IPS-20b (cell line): Measurements from ENCODE around the gene MYADM.

Source experiments
- H3K27ac ChIP-seq: one replicate; pipeline ENCODE4 v1.5.1; 2013; ENCODE audit warnings: low read length
- H3K27me3 ChIP-seq: 2 replicates; pipeline ENCODE4 v1.6.1; 2013; ENCODE audit warnings: mild to moderate bottlenecking, low read length, inconsistent platforms; ENCODE audit not compliant: insufficient read depth
- H3K36me3 ChIP-seq: 2 replicates; pipeline ENCODE4 v1.6.1; 2013; ENCODE audit warnings: low read depth, mild to moderate bottlenecking, inconsistent platforms, low read length, moderate library complexity; ENCODE audit not compliant: insufficient read depth
- H3K4me1 ChIP-seq: 2 replicates; pipeline ENCODE4 v1.6.1; 2013; ENCODE audit warnings: mild to moderate bottlenecking, control low read depth, inconsistent platforms, low read length, moderate library complexity; ENCODE audit not compliant: insufficient read depth
- H3K4me3 ChIP-seq: 2 replicates; pipeline ENCODE4 v1.5.1; 2013; ENCODE audit warnings: mild to moderate bottlenecking, low read length, inconsistent platforms
- H3K9ac ChIP-seq: 2 replicates; pipeline ENCODE4 v1.6.1; 2013; ENCODE audit warnings: low read depth, mild to moderate bottlenecking, inconsistent platforms, low read length, moderate library complexity
- H3K9me3 ChIP-seq: 2 replicates; pipeline ENCODE4 v1.6.1; 2013; ENCODE audit warnings: mild to moderate bottlenecking, low read depth, low read length, inconsistent platforms; ENCODE audit not compliant: insufficient read depth

The MYADM gene

GRCh38 chr19:53879140-53880081 is 11.7 kb downstream of the MYADM start:
- Histone ChIP-seq H3K4me1 (peaks cover 24% of the 10 kb centered on the region), H3K4me3 (peak overlapping the region; percentile 84), H3K9me3 (no peaks in the 10 kb centered on the region), H3K27ac (no peak overlapping the region), H3K9ac (peak overlapping the region; percentile 81; the same call in 1 of the 2 replicates), H3K36me3 (peaks cover 20% of the 10 kb centered on the region), H3K27me3 (peaks cover 46% of the 10 kb centered on the region)

DNA sequence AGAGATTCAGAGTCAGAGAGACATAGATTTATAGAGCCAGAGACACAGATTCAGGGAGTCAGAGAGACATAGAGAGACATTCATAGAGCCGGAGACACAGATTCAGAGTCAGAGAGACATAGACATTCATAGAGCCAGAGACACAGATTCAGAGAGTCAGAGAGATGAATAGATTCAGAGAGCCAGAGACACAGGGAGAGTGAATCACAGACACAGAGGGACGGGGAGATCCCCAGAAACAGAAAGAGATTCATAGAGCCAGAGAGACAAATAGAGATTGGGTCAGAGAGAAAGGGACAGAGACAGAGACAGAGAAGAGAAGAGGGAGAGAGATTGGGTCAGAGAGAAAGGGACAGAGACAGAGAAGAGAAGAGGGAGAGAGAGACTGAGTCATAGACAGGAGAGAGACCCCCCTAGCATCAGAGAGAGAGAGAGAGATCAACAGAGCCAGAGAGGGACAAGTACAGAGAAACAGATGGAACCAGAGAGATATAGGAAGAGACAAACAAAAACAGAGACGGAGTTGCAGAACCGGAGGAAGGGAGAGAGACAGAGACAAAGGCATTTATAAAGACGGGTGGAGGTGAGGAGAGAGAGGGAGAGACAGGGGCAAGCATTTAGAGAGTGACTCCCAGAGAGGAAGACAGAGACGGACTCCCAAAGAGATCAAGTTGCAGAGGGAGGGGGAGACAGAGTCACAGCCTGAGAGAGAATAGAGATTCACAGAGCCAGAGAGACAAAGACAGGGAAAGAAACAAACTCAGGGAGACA is 13.2 kb downstream of the MYADM start:
- H3K27me3 ChIP-seq: peaks cover 52% of the 10 kb centered on the region
- H3K9ac ChIP-seq: no peak overlapping the region
- peak overlapping the region; percentile 68 for H3K4me3 ChIP-seq

DNA sequence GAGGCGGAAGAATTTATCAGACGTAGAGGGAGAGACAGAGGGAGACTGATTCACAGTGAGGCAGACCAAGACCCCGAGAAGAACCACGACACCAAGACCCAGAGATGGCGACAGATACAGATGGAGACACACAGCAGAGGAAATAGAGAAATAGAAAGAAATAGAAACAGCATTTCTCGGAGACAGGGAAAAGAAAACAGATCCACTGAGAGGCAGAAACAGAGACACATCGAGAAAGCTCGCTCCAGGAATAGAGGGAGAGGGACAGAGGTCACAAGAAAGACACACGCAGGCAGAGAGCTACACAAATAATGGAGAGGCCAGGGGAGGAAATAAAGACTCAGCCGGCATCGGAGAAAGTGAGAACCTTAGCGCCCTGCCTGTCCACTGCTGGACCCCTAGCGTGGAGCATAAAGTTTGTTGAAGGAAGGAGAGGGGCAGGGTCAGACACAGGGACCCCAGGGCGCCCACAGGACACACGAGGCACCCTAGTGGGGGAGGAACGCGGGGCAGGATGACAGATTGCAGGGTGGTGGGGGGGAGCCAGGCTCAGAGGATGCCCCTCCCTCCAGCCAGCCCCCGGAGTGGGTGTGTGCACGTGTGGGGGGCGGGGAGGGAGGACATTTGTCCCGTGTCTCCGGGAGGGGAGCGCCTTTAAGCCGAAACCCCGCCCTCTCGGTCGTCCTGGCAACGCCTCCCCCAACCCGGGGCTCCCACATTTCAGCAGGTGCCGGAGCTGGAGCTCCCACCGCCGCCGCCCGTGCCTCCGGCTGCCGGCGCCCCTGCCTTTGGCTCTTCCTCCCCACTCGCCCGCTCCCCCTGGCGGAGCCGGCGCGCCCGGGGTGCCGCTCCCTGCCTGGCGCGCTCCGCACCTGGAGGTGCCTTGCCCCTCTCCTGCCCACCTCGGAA is 14.1 kb downstream of the MYADM start, which contains the start of gene PRKCG:
Gene PRKCG (plus strand): TSS at position 716 of the 909 bp plus-strand sequence. CDS start 298 bp downstream, outside the sequence.
- peak within 1 kb of the TSS; percentile 68 for H3K4me3 ChIP-seq
- H3K9me3 ChIP-seq: no peaks in the 10 kb centered on the region
- H3K36me3 ChIP-seq: no peaks in the 10 kb centered on the region
- peak within 1 kb of the TSS; percentile 57 for H3K9ac ChIP-seq
- H3K27me3 ChIP-seq: peaks cover 52% of the 10 kb centered on the region
- peaks cover 24% of the 10 kb centered on the region for H3K4me1 ChIP-seq
- no peak within 1 kb of the TSS for H3K27ac ChIP-seq

More for the DNA sequence above, 13.2 kb downstream of the MYADM start:
- Histone ChIP-seq H3K36me3 (peaks cover 6% of the 10 kb centered on the region; the same call in 1 of the 2 replicates), H3K9me3 (no peaks in the 10 kb centered on the region), H3K27ac (no peak overlapping the region), H3K4me1 (peaks cover 24% of the 10 kb centered on the region)

GRCh38 chr19:53882391-53883050 is 14.8 kb downstream of the MYADM start:
- Histone ChIP-seq H3K9me3 (no peaks in the 10 kb centered on the region), H3K36me3 (no peaks in the 10 kb centered on the region), H3K9ac (peak overlapping the region; percentile 53), H3K27me3 (peaks cover 52% of the 10 kb centered on the region), H3K27ac (no peak overlapping the region), H3K4me1 (peaks cover 24% of the 10 kb centered on the region), H3K4me3 (peak overlapping the region; percentile 68)

- peaks cover 24% of the 10 kb centered on the region for H3K4me1 ChIP-seq
- no peak overlapping the region for H3K27ac ChIP-seq
- peak overlapping the region; percentile 68; the same call in 1 of the 2 replicates for H3K4me3 ChIP-seq
- H3K9ac ChIP-seq: no peak overlapping the region
- no peaks in the 10 kb centered on the region for H3K9me3 ChIP-seq
- H3K27me3 ChIP-seq: peaks cover 52% of the 10 kb centered on the region
- H3K36me3 ChIP-seq: no peaks in the 10 kb centered on the region
These were observed 15.6 kb downstream of the MYADM start for GRCh38 chr19:53883231-53883661.

DNA sequence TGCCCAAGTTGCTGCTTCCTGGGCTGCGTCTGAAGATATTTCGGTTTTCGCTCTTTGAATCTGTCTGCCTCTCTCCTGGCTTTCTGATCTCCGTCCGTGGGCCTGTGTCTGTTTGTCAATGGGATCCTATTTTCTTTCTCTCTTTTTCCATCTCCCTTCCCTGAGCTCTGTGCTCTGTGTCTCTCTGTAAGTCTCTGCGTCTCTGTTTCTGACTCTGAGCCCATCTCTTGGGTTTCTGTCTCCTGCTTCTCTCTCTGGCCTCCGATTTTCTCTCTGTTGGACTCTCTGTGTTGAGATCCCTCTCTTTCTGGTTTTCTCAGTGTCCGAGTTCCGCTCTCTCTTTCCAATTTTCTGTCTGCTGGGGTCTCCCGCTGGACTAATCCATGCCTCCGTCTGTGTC is 16.1 kb downstream of the MYADM start:
- Histone ChIP-seq H3K9me3 (no peaks in the 10 kb centered on the region), H3K27ac (no peak overlapping the region), H3K4me1 (peaks cover 23% of the 10 kb centered on the region), H3K36me3 (no peaks in the 10 kb centered on the region), H3K9ac (no peak overlapping the region; the same call in 1 of the 2 replicates), H3K27me3 (peaks cover 52% of the 10 kb centered on the region), H3K4me3 (peak overlapping the region; percentile 68)

DNA sequence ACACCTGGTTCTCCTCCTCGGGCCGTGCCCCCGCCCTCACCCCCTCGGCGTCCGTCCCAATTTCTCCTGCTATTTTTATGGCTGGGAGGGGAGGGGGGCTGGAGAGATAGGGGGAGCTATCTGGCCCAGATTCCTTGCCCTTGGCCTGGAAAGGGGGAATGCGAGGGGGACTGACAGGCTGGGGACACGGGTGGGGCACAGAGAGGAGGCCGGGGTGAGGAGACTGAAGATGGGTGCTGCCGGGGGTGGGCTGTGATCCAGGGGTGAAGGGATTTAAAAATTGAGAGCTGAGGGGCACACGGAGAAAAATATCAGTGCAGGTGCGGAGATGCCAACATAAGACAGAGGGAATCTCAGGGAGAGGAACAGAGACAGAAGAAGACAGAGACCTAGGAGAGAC is 16.6 kb downstream of the MYADM start:
- H3K27ac ChIP-seq: no peak overlapping the region
- peaks cover 52% of the 10 kb centered on the region for H3K27me3 ChIP-seq
- no peaks in the 10 kb centered on the region for H3K36me3 ChIP-seq
- H3K4me3 ChIP-seq: peak overlapping the region; percentile 68; the same call in 1 of the 2 replicates
- H3K9me3 ChIP-seq: no peaks in the 10 kb centered on the region
- peaks cover 21% of the 10 kb centered on the region for H3K4me1 ChIP-seq
- H3K9ac ChIP-seq: no peak overlapping the region; the same call in 1 of the 2 replicates

DNA sequence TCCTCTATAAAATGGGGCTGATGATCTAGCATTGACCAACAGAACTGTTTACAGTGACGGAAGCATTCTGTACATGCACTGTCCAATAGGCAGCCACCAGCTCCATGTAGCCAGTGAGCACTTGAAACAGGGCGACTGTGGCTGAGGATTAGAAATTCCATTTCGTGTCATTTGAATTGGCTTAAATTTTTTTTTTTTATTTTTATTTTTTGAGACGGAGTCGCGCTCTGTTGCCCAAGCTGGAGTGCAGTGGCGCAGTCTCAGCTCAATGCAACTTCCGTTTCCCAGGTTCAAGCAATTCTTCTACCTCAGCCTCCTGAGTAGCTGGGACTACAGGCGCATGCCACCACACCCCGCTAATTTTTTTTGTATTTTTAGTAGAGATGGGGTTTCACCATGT is 17.4 kb downstream of the MYADM start:
- Histone ChIP-seq H3K4me1 (peaks cover 17% of the 10 kb centered on the region), H3K36me3 (no peaks in the 10 kb centered on the region), H3K27ac (no peak overlapping the region), H3K27me3 (peaks cover 47% of the 10 kb centered on the region), H3K9ac (no peak overlapping the region), H3K4me3 (no peak overlapping the region), H3K9me3 (no peaks in the 10 kb centered on the region)

- Histone ChIP-seq H3K27me3 (peaks cover 7% of the 10 kb centered on the region; the same call in 1 of the 2 replicates), H3K9me3 (no peaks in the 10 kb centered on the region), H3K27ac (no peak overlapping the region), H3K4me1 (no peaks in the 10 kb centered on the region; the same call in 1 of the 2 replicates), H3K4me3 (no peak overlapping the region), H3K9ac (no peak overlapping the region), H3K36me3 (no peaks in the 10 kb centered on the region)
These were observed 24.8 kb downstream of the MYADM start for GRCh38 chr19:53892301-53892980.

DNA sequence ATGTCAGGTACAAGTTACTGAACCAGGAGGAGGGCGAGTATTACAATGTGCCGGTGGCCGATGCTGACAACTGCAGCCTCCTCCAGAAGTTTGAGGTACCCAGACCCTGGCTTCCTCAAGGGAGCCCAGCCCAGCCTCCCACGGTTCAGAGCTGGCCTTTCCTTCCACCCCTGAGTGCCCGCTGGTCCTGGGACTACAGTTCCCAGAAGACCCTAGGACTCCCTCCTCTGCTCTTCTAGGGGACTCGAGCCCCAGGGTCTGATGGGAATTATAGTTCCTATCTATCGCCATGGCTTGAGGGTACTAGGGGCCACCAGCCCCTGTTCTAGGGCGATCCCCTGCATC is 25.3 kb downstream of the MYADM start:
- Histone ChIP-seq H3K4me1 (no peaks in the 10 kb centered on the region; the same call in 1 of the 2 replicates), H3K27ac (no peak overlapping the region), H3K9ac (no peak overlapping the region), H3K4me3 (no peak overlapping the region), H3K9me3 (no peaks in the 10 kb centered on the region), H3K36me3 (no peaks in the 10 kb centered on the region), H3K27me3 (peaks cover 13% of the 10 kb centered on the region; the same call in 1 of the 2 replicates)
